ENCODE results near the gene CD63.

Gene CD63

DNA sequence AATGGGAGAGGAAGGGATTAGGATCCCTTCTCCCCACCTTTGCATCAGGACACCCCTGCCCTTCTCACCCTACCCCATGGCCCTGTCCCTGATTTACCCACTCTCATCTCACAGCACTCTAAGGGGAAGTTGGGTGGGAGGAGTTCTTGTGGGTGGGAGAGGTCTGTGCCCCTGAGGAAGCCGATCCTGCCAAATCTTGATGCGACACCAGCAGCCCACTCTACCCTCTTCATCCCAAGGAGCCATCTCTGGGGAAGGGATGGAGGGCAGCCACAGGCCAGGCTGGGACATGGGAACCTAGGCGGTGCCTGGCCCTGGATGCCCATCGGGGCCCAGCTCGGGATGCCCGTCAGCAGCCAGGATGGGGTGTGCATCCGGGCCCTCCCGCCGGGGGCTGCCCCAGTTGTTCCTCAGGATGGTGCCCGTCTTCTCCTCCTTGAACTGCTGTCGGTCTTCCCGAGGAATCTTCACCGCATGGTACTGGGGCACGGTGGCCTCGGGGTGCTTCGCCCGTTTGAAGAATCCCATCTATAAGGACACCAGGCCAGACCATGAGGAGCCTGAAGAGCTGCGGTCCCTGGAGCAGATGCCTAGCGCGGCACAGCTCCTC lies 43.9 kb downstream of the CD63 start:
- DNase-seq, result no peak

DNA sequence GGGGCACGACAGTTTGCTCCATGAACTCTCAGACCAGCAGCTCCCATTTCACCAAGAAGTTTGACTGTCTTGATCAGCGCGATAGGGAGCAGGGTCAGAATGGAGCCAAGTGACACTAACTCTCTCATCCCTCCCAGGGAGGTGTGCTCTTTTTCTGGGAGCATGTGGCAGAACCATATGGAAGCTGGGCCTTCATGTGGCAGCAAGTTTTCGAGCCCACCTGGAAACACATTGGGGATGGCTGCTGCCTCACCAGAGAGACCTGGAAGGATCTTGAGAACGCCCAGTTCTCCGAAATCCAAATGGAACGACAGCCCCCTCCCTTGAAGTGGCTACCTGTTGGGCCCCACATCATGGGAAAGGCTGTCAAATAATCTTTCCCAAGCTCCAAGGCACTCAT lies 45.1 kb downstream of the CD63 start:
- no peak for DNase-seq

DNA sequence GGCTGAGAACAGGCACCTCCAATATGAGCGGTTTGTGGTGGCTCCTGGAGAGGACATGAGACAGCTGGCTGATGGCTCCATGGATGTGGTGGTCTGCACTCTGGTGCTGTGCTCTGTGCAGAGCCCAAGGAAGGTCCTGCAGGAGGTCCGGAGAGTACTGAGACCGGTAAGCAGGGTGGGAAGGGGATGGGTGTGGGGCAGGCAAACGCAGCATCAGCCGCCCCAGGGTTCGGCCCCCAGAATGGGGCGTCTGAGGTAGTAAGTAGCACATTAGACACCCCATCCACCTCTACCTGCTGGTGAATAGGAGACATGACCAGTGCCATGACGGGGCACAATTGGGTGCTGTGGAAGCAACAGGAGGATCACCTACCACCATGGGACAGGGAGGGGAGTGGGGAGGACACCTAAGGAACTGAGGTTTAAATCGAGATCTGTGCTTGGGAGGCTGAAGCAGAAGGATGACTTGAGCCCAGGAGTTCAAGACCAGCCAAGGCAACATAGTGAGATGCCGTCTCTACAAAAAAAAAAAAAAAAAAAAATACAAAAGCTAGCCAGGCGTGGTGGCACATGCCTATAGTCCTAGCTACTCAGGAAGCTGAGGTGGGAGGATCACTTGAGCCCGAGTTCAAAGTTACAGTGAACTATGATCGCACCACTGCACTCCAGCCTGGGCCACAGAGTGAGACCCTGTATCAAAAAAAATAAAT lies 46.6 kb downstream of the CD63 start:
- DNase-seq, result no peak

DNA sequence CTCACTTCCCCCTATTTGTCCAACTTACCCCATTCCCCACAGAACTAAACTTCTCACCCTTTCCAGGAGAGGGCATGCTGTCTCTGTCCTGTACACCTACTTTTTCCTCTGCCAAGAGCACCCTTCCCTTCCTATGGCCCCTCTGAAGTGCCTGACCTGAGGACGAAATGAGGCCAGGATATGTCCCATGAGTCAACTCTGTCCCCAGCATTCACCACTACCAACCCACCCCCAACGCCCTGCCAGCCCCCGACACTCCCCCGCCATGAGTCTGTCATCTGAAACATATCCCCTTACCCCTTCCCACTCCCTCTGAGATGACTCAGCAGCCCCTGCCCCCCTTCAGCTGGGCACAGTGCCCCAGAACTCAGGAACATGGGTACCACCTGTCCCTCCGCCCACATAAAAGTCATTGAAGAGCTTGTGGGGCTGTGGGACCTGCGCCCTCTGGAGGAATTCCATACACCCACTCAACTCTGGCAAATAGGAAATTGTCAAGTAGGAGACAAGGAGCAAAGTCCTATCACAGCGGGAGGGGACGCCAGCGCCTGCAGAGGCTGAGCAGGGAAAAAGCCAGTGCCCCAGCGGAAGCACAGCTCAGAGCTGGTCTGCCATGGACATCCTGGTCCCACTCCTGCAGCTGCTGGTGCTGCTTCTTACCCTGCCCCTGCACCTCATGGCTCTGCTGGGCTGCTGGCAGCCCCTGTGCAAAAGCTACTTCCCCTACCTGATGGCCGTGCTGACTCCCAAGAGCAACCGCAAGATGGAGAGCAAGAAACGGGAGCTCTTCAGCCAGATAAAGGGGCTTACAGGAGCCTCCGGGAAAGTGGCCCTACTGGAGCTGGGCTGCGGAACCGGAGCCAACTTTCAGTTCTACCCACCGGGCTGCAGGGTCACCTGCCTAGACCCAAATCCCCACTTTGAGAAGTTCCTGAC lies 47.4 kb downstream of the CD63 start:
- no peak for DNase-seq

DNA sequence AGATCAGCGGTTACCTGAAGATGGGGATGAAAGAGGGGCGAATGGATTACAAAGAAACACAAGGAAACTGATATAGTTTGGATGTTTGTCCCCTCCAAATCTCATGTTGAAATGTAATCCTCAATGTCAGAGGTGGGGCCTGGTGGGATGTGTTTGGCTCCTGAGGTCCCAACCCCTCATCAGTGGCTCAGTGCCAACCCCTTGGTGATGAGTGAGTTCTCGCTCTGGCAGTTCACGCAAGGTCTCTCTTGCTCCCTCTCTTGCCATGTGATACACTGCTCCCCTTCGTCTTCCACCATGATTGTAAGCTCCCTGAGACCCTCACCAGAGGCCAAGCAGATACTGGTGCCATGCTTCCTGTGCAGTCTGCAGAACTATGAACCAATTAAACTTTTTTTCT lies 49.1 kb downstream of the CD63 start:
- DNase-seq, result no peak

DNA sequence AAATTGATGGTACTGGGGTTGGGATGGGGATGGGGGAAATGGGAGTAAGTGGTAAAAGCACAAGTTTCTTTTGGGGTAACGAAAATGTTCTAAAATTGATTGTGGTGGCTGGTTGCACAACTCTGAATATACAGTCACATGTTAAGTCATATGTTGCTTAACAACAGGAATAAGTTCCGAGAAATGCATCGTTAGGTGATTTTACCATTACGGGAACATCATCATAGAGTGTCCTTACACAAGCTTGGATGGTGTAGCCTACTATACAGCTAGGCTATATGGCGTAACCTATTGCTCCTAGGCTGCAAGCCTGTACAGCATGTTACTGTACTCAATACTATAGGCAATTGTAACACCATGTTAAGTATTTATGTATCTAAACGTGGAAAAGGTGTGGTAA lies 52.1 kb downstream of the CD63 start:
- DNase-seq, result no peak

DNA sequence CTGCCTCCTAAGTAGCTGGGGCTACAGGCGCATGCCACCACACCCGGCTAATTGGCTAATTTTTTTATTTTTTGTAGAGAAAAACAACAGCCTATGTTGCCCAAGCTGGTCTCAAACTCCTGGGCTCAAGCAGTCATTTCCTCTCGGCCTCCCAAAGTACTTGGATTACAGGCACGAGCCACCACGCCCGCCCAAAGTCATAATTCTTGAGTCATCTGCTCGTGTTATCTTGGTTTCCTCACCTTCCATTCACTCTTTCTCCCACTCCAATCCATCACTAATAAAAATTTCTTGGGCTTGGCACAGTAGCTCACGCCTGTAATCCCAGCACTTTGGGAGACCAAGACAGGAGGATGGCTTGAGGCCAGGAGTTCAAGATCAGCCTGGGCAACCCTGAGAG lies 53.1 kb downstream of the CD63 start:
- no peak for DNase-seq
